GM18507 (cell line): Measurements from ENCODE around the gene NUP93.
A peak's percentile ranks its signal among the peaks of the same experiment; 100 is the strongest.

Experiments
- DNase-seq: peaks from one replicate; pipeline ENCODE4 v3.0.0; 2011; ENCODE audit warnings: low read depth; ENCODE audit not compliant: insufficient read length; ENCODE audit errors: extremely low spot score
- FAIRE-seq: peaks from 2 replicates; lab custom pipeline; 2011; peaks lifted over from hg19 to GRCh38; lab: Jason Lieb, UNC

NUP93 gene

DNA sequence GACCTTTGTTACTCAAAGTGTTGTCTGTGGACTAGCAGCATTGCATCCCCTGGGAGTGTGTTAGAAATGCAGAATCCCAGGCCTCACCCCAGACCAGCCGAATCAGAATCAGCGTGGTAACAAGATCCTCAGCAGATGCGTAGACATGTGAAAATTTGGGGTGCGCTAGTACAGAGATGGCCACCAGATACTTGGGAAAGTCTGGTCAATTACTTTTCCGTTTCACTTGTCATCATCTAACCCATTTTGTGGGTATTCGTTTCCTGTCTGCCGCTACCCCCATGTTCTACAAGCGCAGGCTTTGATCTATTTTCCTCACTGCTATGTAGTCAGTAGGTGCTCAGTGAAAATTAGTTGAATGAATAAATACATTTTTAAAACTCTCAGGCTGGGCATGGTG is 168.9 kb downstream of the NUP93 start:
- DNase-seq (no peak), FAIRE-seq (peak; percentile 90)
